HL-60 (cell line): Measurements from ENCODE around the gene NTRK2.

Source experiments
- DNase-seq, 2 experiments: peaks; one replicate each; pipeline ENCODE4 v3.0.0-alpha.2; 2010 to 2020; ENCODE audit warnings: low read depth in 1 of 2, low spot score in 1 of 2
- H3K27ac ChIP-seq: fragments of 250-450 bp; sonication (Bioruptor Pico); replicated peaks from 2 replicates; pipeline ENCODE4 v1.5.1; 2020; ENCODE audit warnings: mild to moderate bottlenecking, moderate library complexity
- H3K27me3 ChIP-seq: fragments of 250-450 bp; sonication (Bioruptor Pico); 2 replicates; pipeline ENCODE4 v1.5.1; 2021; ENCODE audit warnings: mild to moderate bottlenecking, moderate library complexity; ENCODE audit not compliant: insufficient read depth, poor library complexity, severe bottlenecking
- H3K4me3 ChIP-seq: replicated peaks from 2 replicates; pipeline ENCODE4 v1.5.1; 2011; ENCODE audit warnings: mild to moderate bottlenecking, control low read depth, low read length; ENCODE audit not compliant: insufficient read depth
- CTCF ChIP-seq: IDR thresholded peaks from one replicate; pipeline ENCODE4 v1.5.1; 2011; ENCODE audit warnings: low read length, control low read depth, inconsistent platforms; ENCODE audit not compliant: insufficient read depth
- GABPA ChIP-seq: IDR thresholded peaks from 2 replicates; pipeline ENCODE4 v1.6.1; 2012; ENCODE audit warnings: low read depth
- POLR2AphosphoS5 ChIP-seq: IDR thresholded peaks from 2 replicates; pipeline ENCODE4 v1.6.1; 2012; ENCODE audit warnings: low read depth
- REST ChIP-seq: IDR thresholded peaks from 2 replicates; pipeline ENCODE4 v1.6.1; 2012; ENCODE audit warnings: low read depth; ENCODE audit not compliant: insufficient replicate concordance
- SPI1 ChIP-seq: IDR thresholded peaks from 2 replicates; pipeline ENCODE4 v1.6.1; 2012; ENCODE audit warnings: low read depth, mild to moderate bottlenecking, borderline replicate concordance

Gene NTRK2

GRCh38 chr9:84756171-84756570 is 86.6 kb downstream of the NTRK2 start:
- H3K27me3 ChIP-seq, result peaks cover 3% of the 10 kb centered on the region
- no peak overlapping the region for H3K27ac ChIP-seq
- H3K4me3 ChIP-seq, result no peak overlapping the region
- TF ChIP-seq SPI1, result no peak
- no peak for TF ChIP-seq REST
- TF ChIP-seq GABPA, result no peak
- no peak for TF ChIP-seq POLR2AphosphoS5
- no peak for TF ChIP-seq CTCF
- DNase-seq, result no peak

- no peak for TF ChIP-seq POLR2AphosphoS5
- no peak for TF ChIP-seq SPI1
- TF ChIP-seq CTCF, result no peak
- TF ChIP-seq GABPA, result no peak
- no peak for TF ChIP-seq REST
- no peak for DNase-seq
- no peak overlapping the region for H3K27ac ChIP-seq
- H3K4me3 ChIP-seq, result no peak overlapping the region
- peaks cover 3% of the 10 kb centered on the region for H3K27me3 ChIP-seq
Observed at GRCh38 chr9:84756731-84757130, 87.2 kb downstream of the NTRK2 start.

GRCh38 chr9:84758817-84759216 is 89.3 kb downstream of the NTRK2 start:
- no peak for DNase-seq
- Histone ChIP-seq H3K4me3 (no peak overlapping the region), H3K27me3 (peaks cover 3% of the 10 kb centered on the region), H3K27ac (no peak overlapping the region)
- TF ChIP-seq POLR2AphosphoS5, result no peak

GRCh38 chr9:84759300-84759750 is 89.8 kb downstream of the NTRK2 start:
- H3K4me3 ChIP-seq, result no peak overlapping the region
- H3K27me3 ChIP-seq, result peaks cover 3% of the 10 kb centered on the region
- no peak for DNase-seq
- TF ChIP-seq CTCF, result no peak
- no peak for TF ChIP-seq SPI1
- TF ChIP-seq GABPA, result no peak
- no peak for TF ChIP-seq POLR2AphosphoS5
- TF ChIP-seq REST, result no peak
- H3K27ac ChIP-seq, result no peak overlapping the region
